Pancreas (tissue), 10 donors: ENCODE measurements around the gene SLC16A4. TPM values are rescaled to one million over a fixed set of nuclear protein-coding genes. Genes with fewer than 3 reads are reported as not detected.
"Not testable (repeated sequence)": the region's sequence is repeated elsewhere in the genome, so short reads cannot be mapped to it uniquely, and the experiment has no call there.

Source experiments
- ATAC-seq, 4 donors: fragments of 200-7000 bp; cut with Tn5 transposase; one replicate each; pipeline versions ENCODE4 v1.8.0 to v1.9.1; 2020; ENCODE audit warnings: mild to moderate bottlenecking in 4 of 4, moderate library complexity in 4 of 4
- DNase-seq, 6 donors: peaks; one replicate each; pipeline ENCODE4 v3.0.0-alpha.2; 2020
- FAIRE-seq: peaks from 2 replicates; lab custom pipeline; 2012; peaks lifted over from hg19 to GRCh38; lab: Jason Lieb, UNC
- H3K27ac ChIP-seq, 4 donors: fragments of 200-600 bp; sonication (generic); 1 replicate in 3 of 4; 2 replicates in 1 of 4; pipeline versions ENCODE4 v1.5.0 to v1.8.0; 2020
- H3K27me3 ChIP-seq, 4 donors: fragments of 200-600 bp; one replicate each; pipeline ENCODE4 v1.8.0; 2021
- H3K36me3 ChIP-seq, 3 donors: fragments of 200-600 bp; sonication (generic) in 1 of 3; one replicate each; pipeline versions ENCODE4 v1.5.0 to v1.8.0; 2020 to 2021
- H3K4me1 ChIP-seq, 3 donors: fragments of 200-600 bp; one replicate each; pipeline ENCODE4 v1.8.0; 2021
- H3K4me3 ChIP-seq, 4 donors: fragments of 200-600 bp; sonication (generic) in 2 of 4; one replicate each; pipeline versions ENCODE4 v1.5.0 to v1.8.0; 2020 to 2021
- H3K9me3 ChIP-seq, 4 donors: fragments of 200-600 bp; one replicate each; pipeline ENCODE4 v1.8.0; 2021
- CTCF ChIP-seq, 4 donors: fragments of 200-600 bp; sonication (generic) in 3 of 4; IDR thresholded peaks; one replicate each; pipeline versions ENCODE4 v1.5.0 to v1.8.0; 2021; ENCODE audit warnings: antibody characterized with exemption in 4 of 4
- WGBS, 2 donors: extraction: QIAGEN DNeasy Blood & Tissue Kit; methylation state at CpG; one replicate each; pipeline ENCODE4 v1.1.7; 2013; 5-methylcytosine and 5-hydroxymethylcytosine counted together
- intact Hi-C, 3 donors: fragments of 100-400 bp; cut with DNase I; formaldehyde crosslinking; loops; one replicate each; pipeline versions ENCODE4 v1.11.1 to v1.14.2; 2022
- polyA plus RNA-seq, 2 donors: library from polyadenylated mRNA; stranded (reverse); fragments of 200-250 nt; gene quantifications; one replicate each; pipeline ENCODE4 v1.2.3, GENCODE V29; 2013
- total RNA-seq, 6 donors: library from RNA; stranded (reverse); fragmentation: NEBNext Ultra II Directional in 4 of 6; extraction: Animal tissue kit (Norgen Biotek cat#: 25700) in 4 of 6; gene quantifications; one replicate each; pipeline versions ENCODE4 v1.2.1 to v1.2.4, GENCODE V29; 2021 to 2023
- donor health status: healthy with polysubstance abuse.
- donor health status: DM: no; HTN: no; CAD: no; lungs with moderate emphysema.
- donor health status: DM: no; HTN: no; CAD: no.
- donor health status: control.
- donor health status: control.
- donor health status: Bipolar disorder and iron deficiency.
- donor health status: DM: yes; HTN: yes; CAD: no.
- donor health status: DM: no; HTN: no; CAD: no.
- donor health status: DM: no; HTN: no; CAD: no.
- donor health status: DM: yes; HTN: yes; CAD: no.

The SLC16A4 gene
- total and polyA plus RNA-seq, 8 donors, result 0.32 to 1.8 (median 0.52) TPM

GRCh38 chr1:110409316-110409715 is 18.5 kb upstream of the SLC16A4 start:
- FAIRE-seq (no peak), ATAC-seq (no peak)
- intact Hi-C loops, result no loop called here

GRCh38 chr1:110408488-110408887 is 17.7 kb upstream of the SLC16A4 start:
- Histone ChIP-seq H3K9me3 (no peaks in the 10 kb centered on the region), H3K4me3 (peak overlapping the region in 2 of 4 donors; percentile 75 to 97), H3K4me1 (peaks cover 9 to 12% (median 12%) of the 10 kb centered on the region in 3 donors), H3K27ac (no peak overlapping the region), H3K36me3 (peaks cover 3 to 21% (median 8%) of the 10 kb centered on the region in 3 donors), H3K27me3 (no peaks in the 10 kb centered on the region)
- DNase-seq (no peak), FAIRE-seq (no peak), ATAC-seq (no peak)
- intact Hi-C loops, result no loop called here
- no peak for TF ChIP-seq CTCF (IDR thresholded peaks at IDR 0.05)
- WGBS, 2 donors, result 81 to 91% methylated on average over 8 of the region's 8 CpGs

More at GRCh38 chr1:110409316-110409715, 18.5 kb upstream of the SLC16A4 start:
- Histone ChIP-seq H3K27ac (no peak overlapping the region), H3K36me3 (peaks cover 0 to 12% (median 4%) of the 10 kb centered on the region in 3 donors), H3K4me1 (peaks cover 9 to 12% (median 12%) of the 10 kb centered on the region in 3 donors), H3K4me3 (no peak overlapping the region), H3K9me3 (no peaks in the 10 kb centered on the region), H3K27me3 (no peaks in the 10 kb centered on the region)
- WGBS, 2 donors, result 94 to 97% methylated on average over 6 of the region's 6 CpGs
- no peak for TF ChIP-seq CTCF (IDR thresholded peaks at IDR 0.05)
- no peak for DNase-seq

GRCh38 chr1:110407260-110408210 is 16.7 kb upstream of the SLC16A4 start, which contains the start of gene LAMTOR5:
TSS of gene LAMTOR5 (minus strand) at chr1:110407694. CDS start at chr1:110407620, 74 bp downstream.
- FAIRE-seq, result no peak
- peaks cover 3 to 30% (median 15%) of the 10 kb centered on the region in 3 donors for H3K36me3 ChIP-seq
- H3K27ac ChIP-seq, result peak within 1 kb of the TSS; percentile 62 to 93 (median 80)
- intact Hi-C loops, result no loop called here
- peak; percentile 98 for ATAC-seq
- H3K27me3 ChIP-seq, result no peaks in the 10 kb centered on the region
- peak within 1 kb of the TSS; percentile 65 to 97 (median 81) for H3K4me3 ChIP-seq
- 0 to 1% methylated on average over 76 of the region's 76 CpGs for WGBS, 2 donors
- H3K9me3 ChIP-seq, result no peaks in the 10 kb centered on the region
- peaks cover 9 to 12% (median 12%) of the 10 kb centered on the region in 3 donors for H3K4me1 ChIP-seq
- DNase-seq, result peak; percentile 85 to 95 (median 93)
- TF ChIP-seq CTCF (IDR thresholded peaks at IDR 0.05), result no peak

GRCh38 chr1:110406407-110406806 is 15.6 kb upstream of the SLC16A4 start:
- H3K27me3 ChIP-seq, DNase-seq, H3K9me3 ChIP-seq, FAIRE-seq, intact Hi-C loops, ATAC-seq: not testable (repeated sequence)
- Histone ChIP-seq H3K27ac (peak overlapping the region in 1 of 4 donors; percentile 88), H3K4me1 (peaks cover 9 to 12% (median 12%) of the 10 kb centered on the region in 3 donors), H3K4me3 (peak overlapping the region; percentile 65 to 97 (median 81)), H3K36me3 (peaks cover 3 to 40% (median 24%) of the 10 kb centered on the region in 3 donors)
- WGBS, 2 donors, result 54 to 65% methylated on average over 15 of the region's 15 CpGs

- DNase-seq, result no peak
- Histone ChIP-seq H3K27ac (no peak overlapping the region), H3K4me3 (no peak overlapping the region), H3K36me3 (peaks cover 3 to 52% (median 29%) of the 10 kb centered on the region in 3 donors), H3K9me3 (no peaks in the 10 kb centered on the region), H3K27me3 (no peaks in the 10 kb centered on the region), H3K4me1 (peaks cover 9 to 12% (median 12%) of the 10 kb centered on the region in 3 donors)
- ATAC-seq, result no peak
- no peak for TF ChIP-seq CTCF (IDR thresholded peaks at IDR 0.05)
- no peak for FAIRE-seq
- 60 to 63% methylated on average over 4 of the region's 4 CpGs for WGBS, 2 donors
- intact Hi-C loops, result no loop called here
Observed at GRCh38 chr1:110404401-110404800, 13.6 kb upstream of the SLC16A4 start.
